T-helper 1 cell (primary cell): ENCODE results near the gene PFKFB1.

ENCODE experiments used
- DNase-seq, 5 donors: peaks; one replicate each; pipeline ENCODE4 v3.0.0-alpha.2; 2012 to 2020
- total RNA-seq, 4 donors: gene quantifications; one replicate each; lab custom pipeline; 2026; lab: John Stamatoyannopoulos, UW

PFKFB1 gene
- total RNA-seq: 0.61 to 2.4 (median 0.74) reads per million in 4 donors

DNA sequence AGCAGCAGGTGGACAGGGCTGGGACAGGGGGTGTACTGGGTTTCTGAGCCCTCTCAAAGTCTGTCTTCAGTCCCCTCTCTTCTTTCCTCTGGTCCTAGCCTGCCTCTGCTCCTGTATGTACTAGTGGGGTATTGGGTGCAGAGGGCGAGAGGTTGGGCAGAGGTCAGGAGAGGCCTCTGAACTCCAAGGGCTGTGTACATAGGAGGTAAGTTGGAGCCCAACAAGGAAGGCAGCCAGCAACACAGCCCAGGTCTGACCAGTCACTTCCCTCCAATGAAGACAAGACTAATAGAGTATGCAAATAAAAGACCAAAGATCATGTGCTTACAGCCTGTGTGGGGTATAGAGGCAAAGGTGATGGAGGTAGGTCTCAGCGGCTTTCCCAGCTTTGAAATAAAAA lies at the start of gene PFKFB1:
PFKFB1 (minus strand) TSS at position 90 of the 400 bp plus-strand sequence. CDS start 181 bp downstream, outside the sequence.
- no peak for DNase-seq

- DNase-seq: no peak
These were observed 47.5 kb upstream of the PFKFB1 start for GRCh38 chrX:55041514-55041913.

- DNase-seq: no peak
These were observed 45.5 kb upstream of the PFKFB1 start for GRCh38 chrX:55039471-55039870.

- no peak for DNase-seq
These were observed 39.4 kb upstream of the PFKFB1 start for GRCh38 chrX:55033429-55033828.

DNA sequence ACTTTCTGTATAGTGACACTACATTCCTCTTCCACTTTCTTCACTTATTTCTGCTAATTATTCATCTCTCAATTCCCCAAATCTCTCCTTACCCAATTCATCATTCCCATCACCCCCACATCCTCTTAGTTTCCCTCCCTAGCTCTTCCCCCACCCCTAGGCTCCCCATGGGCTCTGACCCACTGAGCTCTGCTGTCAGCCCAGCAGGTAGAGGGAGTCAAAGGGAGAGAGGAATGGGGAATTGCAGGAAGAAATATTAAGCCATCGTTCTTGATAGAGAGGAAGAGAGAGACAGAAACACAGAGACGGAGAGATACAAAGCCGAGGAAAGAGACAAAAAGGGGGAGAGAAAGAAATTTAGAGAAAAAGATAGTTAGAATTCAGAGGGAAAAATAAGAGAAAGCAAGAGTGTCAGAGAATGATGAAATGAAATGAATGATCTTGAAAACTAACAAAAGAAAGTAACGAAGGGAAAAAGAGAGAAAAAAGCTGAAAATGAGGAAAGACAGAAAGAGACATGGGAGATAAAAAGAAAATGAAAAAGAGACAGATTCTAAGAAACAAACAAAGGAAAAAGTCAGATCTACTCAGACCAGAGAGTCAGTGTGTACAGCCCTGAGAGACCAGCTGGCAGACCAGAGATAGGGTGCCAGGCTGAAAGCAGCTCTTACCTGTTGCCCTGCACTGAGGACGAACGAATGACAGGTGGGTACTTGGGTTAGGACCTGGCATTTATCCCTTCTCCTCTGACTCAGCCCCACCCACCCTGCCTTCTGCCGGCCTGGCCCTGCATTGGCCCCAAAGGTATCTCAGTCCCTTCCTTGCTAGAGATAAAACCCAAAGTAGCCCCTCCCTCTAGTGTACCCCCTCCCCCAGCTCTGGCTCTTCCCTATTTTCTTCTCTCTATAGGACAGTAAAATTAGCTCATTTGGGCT lies 36.5 kb upstream of the PFKFB1 start, which contains the start of gene ALAS2:
ALAS2 (minus strand) TSS at position 707 of the 935 bp plus-strand sequence. CDS start 4,977 bp downstream, outside the sequence.
- no peak for DNase-seq

DNA sequence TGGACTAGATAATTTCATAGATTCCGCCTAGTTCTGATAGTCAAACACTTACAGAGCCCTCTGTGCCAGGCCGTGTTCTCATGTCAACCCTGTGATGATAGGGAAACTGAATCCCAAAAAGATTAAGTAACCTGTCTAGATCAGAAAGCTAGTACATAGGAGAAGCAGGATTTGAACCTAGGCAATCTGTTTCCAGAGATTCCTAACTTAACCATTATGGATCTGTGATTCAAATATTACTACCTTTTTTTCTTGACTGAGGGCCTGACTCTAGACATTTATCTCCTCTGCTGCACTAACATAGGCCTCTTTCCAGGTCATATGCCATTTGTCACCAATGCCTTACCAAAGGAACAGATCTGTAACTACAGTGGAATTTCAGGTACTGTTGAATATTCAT lies 35.3 kb upstream of the PFKFB1 start:
- no peak for DNase-seq

DNA sequence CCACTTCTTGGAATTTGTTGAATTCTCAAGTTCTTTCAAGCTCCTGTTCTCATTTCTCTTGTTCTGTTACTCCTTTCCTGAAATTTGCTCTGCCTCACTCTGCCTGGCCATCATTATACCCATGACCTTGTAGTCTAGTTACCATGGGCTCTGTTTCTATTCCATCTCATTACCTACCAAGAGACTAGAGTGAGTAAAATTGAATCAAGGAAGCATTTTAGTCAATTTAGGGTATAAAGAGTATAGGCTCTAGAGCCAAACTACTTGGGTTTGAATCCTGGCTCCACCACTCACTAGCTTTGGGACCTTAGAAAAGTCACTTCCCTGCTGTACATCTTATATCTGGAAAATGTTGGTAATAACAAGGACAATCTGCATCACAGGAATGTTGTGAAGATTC lies 34.6 kb upstream of the PFKFB1 start:
- no peak for DNase-seq

DNA sequence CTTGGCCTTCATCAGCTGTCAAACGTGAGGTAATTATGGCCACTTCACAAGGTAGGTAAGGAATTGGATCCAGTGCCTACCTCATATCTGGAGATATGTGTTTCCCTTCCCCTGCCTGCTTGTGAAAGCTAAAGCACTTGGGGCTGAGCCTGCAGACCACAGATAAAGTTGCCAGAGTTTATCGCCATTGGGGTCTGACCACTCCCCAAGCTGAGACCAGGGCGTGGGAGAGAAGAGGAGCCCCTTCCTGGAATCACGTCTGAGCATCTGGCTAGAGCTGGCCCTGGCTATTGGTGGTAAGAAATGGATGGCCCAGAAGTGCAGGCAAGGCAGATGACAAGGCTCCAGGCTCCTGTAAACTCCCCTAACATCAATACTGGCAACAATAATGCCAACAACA lies 34.1 kb upstream of the PFKFB1 start:
- DNase-seq: no peak

DNA sequence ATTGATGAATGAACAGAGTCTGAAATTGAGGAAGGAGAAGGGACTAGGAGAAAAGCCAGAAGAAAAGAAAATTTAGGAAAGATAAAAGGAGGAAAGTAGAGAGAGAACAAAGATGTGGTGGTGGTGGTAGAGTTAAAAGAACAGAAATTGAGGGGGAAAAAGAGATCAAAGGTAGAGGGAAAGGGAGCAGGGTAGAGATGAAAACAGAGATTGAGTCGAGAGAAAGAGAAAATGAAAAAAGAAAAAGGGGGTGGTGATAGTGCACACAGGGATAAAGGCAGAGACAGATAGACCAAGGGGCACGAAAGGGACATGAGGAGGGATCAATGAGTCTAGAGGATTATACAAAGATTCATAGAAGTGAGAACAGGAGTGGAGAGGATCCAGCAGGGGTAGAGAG lies 32.9 kb upstream of the PFKFB1 start:
- DNase-seq: no peak

GRCh38 chrX:55026143-55026542 lies 32.2 kb upstream of the PFKFB1 start:
- DNase-seq: no peak

GRCh38 chrX:55014897-55015299 lies 20.9 kb upstream of the PFKFB1 start:
- DNase-seq: no peak

DNA sequence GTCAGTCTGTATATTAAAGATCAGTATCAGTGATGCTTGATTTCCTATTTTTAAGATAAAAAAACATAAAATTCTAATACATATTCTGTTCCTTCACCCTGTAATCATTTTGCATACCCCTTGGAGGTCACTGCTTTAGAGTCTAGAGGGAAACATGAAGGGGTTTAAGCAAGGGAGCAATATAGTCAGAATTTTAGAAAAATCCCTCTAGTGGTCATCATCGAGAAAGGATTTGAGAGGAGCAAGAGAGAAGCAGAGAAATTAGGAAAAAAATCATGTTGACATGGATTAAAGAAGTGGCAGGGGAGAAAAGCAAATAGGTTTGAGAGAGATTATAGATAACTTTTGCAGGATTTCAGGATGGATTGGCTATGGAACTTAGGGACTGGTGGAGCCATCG lies 17.3 kb upstream of the PFKFB1 start:
- DNase-seq: no peak

GRCh38 chrX:55008571-55009358 lies 14.8 kb upstream of the PFKFB1 start:
- no peak for DNase-seq

DNA sequence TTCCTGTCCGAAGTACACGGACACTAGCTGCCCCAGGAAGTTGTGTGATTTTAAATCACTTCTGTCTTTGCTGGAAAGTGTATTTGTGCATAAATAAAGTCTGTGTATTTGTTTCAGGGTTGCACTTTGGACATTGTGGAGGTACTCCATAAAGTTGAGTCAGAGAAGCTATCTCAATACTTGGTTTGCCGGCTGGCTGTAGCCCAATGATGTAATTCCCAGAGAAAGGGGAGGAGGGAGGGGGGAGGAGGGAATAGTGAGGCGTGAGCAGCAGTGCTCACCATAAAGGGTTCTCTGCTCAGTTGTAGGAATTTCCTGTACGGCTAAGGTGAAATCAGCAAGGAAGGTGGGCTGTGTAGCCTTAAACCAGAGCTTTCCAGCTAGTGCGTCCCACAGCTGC lies 13.7 kb upstream of the PFKFB1 start:
- DNase-seq: no peak

GRCh38 chrX:55006827-55007621 lies 13.0 kb upstream of the PFKFB1 start:
- no peak for DNase-seq

DNA sequence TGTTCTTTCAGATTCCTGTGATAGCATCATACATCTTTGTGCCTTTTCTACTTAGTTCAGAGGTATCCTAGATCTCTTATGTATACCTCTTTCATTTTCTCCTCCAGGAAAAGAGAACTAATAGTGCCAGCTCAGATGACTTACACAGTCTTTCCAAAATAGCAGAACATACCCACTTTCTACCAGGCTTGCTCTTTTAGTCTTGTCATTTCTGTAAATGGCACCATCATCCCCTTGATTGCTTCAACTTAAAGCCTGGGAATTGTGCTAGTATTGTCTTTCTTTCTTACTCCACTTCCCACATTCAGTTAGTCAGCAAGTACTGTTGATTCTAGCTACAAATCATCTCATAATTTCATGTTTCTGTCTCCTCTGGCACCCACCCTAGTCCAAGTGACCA lies 11.3 kb upstream of the PFKFB1 start:
- no peak for DNase-seq

- no peak for DNase-seq
These were observed 10.2 kb upstream of the PFKFB1 start for GRCh38 chrX:55004231-55004630.

DNA sequence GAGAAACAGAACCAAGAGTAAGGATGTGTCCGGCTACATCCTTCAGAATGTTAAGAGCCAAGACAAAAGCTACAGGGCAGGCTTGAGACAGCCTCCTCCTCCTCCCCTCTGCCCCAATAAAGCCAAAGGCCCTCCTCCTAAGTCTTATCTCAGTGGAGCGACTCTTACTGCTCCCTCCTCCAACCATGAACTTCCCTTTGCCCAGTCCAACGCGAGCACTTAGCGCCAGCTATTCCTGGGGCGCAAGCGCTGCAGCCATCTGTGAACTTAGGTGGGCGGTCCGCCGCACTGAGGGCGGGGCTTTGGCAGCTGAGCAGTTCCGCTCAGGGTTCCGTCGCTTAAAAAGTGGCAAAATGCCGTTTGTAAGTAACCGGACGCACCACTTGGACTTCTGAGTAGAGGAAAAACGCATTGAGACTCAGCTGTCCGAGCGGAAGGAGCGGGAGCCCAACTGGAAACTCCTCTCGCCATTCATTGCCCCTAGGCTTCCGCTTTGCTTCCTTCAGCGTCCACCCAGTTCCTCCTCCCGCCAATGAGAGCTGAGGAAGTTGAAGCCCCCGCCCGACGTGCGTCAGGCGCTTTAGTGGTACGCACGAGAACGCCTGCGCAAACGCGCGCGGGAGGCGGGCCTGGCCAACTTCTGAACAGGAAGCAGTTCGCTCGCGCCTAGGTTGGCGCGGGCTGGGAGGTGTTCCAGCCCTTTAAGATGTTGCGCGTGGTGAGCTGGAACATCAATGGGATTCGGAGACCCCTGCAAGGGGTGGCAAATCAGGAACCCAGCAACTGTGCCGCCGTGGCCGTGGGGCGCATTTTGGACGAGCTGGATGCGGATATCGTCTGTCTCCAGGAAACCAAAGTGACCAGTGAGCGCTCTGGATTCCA lies 6.0 kb upstream of the PFKFB1 start, which contains the start of gene APEX2:
APEX2 (plus strand) TSS at position 647 of the 882 bp plus-strand sequence; CDS start at position 707, 60 bp downstream.
- peak; percentile 71 to 92 (median 81) for DNase-seq

DNA sequence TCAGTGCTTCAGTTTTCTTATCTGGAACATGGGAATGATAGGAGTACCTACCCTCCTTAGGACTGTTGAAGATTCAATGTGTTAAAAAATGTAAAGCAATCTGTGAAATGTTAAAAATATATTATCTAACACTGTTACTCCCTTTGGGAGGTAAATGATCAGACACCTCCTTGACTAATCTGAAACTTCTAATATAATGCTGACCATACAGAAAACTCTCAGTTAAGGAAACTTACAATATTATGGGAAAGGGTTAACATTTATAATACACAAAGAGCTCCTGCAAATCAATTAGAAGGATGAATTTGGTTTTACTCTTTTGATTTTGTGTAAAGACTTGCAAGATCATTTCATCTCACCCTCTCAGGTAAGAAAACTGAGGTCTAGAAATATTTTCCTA lies 1.6 kb upstream of the PFKFB1 start:
- DNase-seq: no peak

- DNase-seq: no peak
These were observed 822 bp upstream of the PFKFB1 start for GRCh38 chrX:54994668-54995351.
